Duodenal mucosa (tissue), 2 donors: ENCODE results near the gene ANGPTL1.

Experiments
- H3K27ac ChIP-seq: one replicate; pipeline ENCODE4 v1.7.0; 2013; ENCODE audit warnings: low read depth, low read length
- H3K27me3 ChIP-seq, 2 donors: one replicate each; pipeline ENCODE4 v1.7.0; 2013; ENCODE audit warnings: low read length in 2 of 2, control low read depth in 1 of 2; ENCODE audit not compliant: insufficient read depth in 2 of 2, control insufficient read depth in 1 of 2
- H3K36me3 ChIP-seq, 2 donors: one replicate each; pipeline ENCODE4 v1.7.0; 2013; ENCODE audit warnings: low read length in 2 of 2, control low read depth in 1 of 2; ENCODE audit not compliant: insufficient read depth in 2 of 2, control insufficient read depth in 1 of 2
- H3K4me1 ChIP-seq, 2 donors: one replicate each; pipeline ENCODE4 v1.7.0; 2013; ENCODE audit warnings: low read length in 2 of 2, control low read depth in 1 of 2; ENCODE audit not compliant: insufficient read depth in 2 of 2, control insufficient read depth in 1 of 2
- H3K4me3 ChIP-seq, 2 donors: one replicate each; pipeline ENCODE4 v1.7.0; 2013; ENCODE audit warnings: low read length in 2 of 2, low read depth in 1 of 2
- H3K9ac ChIP-seq, 2 donors: one replicate each; pipeline ENCODE4 v1.7.0; 2013; ENCODE audit warnings: low read length in 2 of 2, low read depth in 1 of 2
- H3K9me3 ChIP-seq, 2 donors: one replicate each; pipeline ENCODE4 v1.7.0; 2013; ENCODE audit warnings: low read length in 2 of 2, control low read depth in 1 of 2; ENCODE audit not compliant: control insufficient read depth in 1 of 2

Gene ANGPTL1

GRCh38 chr1:178898401-178898800 is 27.5 kb upstream of the ANGPTL1 start:
- H3K27me3 ChIP-seq = no peaks in the 10 kb centered on the region
- no peak overlapping the region for H3K27ac ChIP-seq
- no peak overlapping the region for H3K9ac ChIP-seq
- H3K36me3 ChIP-seq = peaks cover 14 to 16% of the 10 kb centered on the region in 2 donors
- H3K9me3 ChIP-seq = no peaks in the 10 kb centered on the region
- no peaks in the 10 kb centered on the region for H3K4me1 ChIP-seq
- H3K4me3 ChIP-seq = no peak overlapping the region

- H3K4me3 ChIP-seq = no peak overlapping the region
- H3K9me3 ChIP-seq = no peaks in the 10 kb centered on the region
- no peaks in the 10 kb centered on the region for H3K4me1 ChIP-seq
- H3K9ac ChIP-seq = no peak overlapping the region
- no peaks in the 10 kb centered on the region for H3K27me3 ChIP-seq
- H3K27ac ChIP-seq = no peak overlapping the region
- peaks cover 13 to 14% of the 10 kb centered on the region in 2 donors for H3K36me3 ChIP-seq
These were observed 25.1 kb upstream of the ANGPTL1 start for GRCh38 chr1:178895928-178896327.

- no peak overlapping the region for H3K27ac ChIP-seq
- H3K36me3 ChIP-seq = peaks cover 7 to 16% of the 10 kb centered on the region in 2 donors
- H3K4me1 ChIP-seq = no peaks in the 10 kb centered on the region
- no peaks in the 10 kb centered on the region for H3K9me3 ChIP-seq
- no peak overlapping the region for H3K4me3 ChIP-seq
- H3K9ac ChIP-seq = no peak overlapping the region
- no peaks in the 10 kb centered on the region for H3K27me3 ChIP-seq
These were observed 15.7 kb upstream of the ANGPTL1 start for GRCh38 chr1:178886551-178886950.

- peaks cover 7 to 16% of the 10 kb centered on the region in 2 donors for H3K36me3 ChIP-seq
- no peaks in the 10 kb centered on the region for H3K4me1 ChIP-seq
- H3K9ac ChIP-seq = no peak overlapping the region
- H3K9me3 ChIP-seq = no peaks in the 10 kb centered on the region
- H3K27ac ChIP-seq = no peak overlapping the region
- H3K27me3 ChIP-seq = no peaks in the 10 kb centered on the region
- H3K4me3 ChIP-seq = no peak overlapping the region
These were observed 15.0 kb upstream of the ANGPTL1 start for GRCh38 chr1:178885869-178886268.

GRCh38 chr1:178881950-178882349 is 11.1 kb upstream of the ANGPTL1 start:
- Histone ChIP-seq H3K27me3 (no peaks in the 10 kb centered on the region), H3K9ac (no peak overlapping the region), H3K27ac (no peak overlapping the region), H3K4me3 (no peak overlapping the region), H3K36me3 (peaks cover 0 to 3% of the 10 kb centered on the region in 2 donors), H3K4me1 (no peaks in the 10 kb centered on the region), H3K9me3 (no peaks in the 10 kb centered on the region)

GRCh38 chr1:178877896-178878295 is 7.0 kb upstream of the ANGPTL1 start:
- no peak overlapping the region for H3K27ac ChIP-seq
- H3K4me1 ChIP-seq = peaks cover 0 to 1% of the 10 kb centered on the region in 2 donors
- no peak overlapping the region for H3K9ac ChIP-seq
- no peaks in the 10 kb centered on the region for H3K9me3 ChIP-seq
- no peaks in the 10 kb centered on the region for H3K27me3 ChIP-seq
- H3K4me3 ChIP-seq = no peak overlapping the region
- no peaks in the 10 kb centered on the region for H3K36me3 ChIP-seq

- H3K4me3 ChIP-seq = no peak overlapping the region
- no peak overlapping the region for H3K9ac ChIP-seq
- no peaks in the 10 kb centered on the region for H3K9me3 ChIP-seq
- H3K4me1 ChIP-seq = peaks cover 12 to 21% of the 10 kb centered on the region in 2 donors
- H3K27me3 ChIP-seq = no peaks in the 10 kb centered on the region
- H3K27ac ChIP-seq = no peak overlapping the region
- no peaks in the 10 kb centered on the region for H3K36me3 ChIP-seq
These were observed 5.1 kb upstream of the ANGPTL1 start for GRCh38 chr1:178875936-178876335.

GRCh38 chr1:178874966-178875365 is 4.1 kb upstream of the ANGPTL1 start:
- Histone ChIP-seq H3K27me3 (no peaks in the 10 kb centered on the region), H3K9ac (no peak overlapping the region), H3K36me3 (no peaks in the 10 kb centered on the region), H3K4me3 (no peak overlapping the region), H3K4me1 (peaks cover 16 to 27% of the 10 kb centered on the region in 2 donors), H3K27ac (no peak overlapping the region), H3K9me3 (no peaks in the 10 kb centered on the region)

- peak overlapping the region in 1 of 2 donors; percentile 21 for H3K9ac ChIP-seq
- peak overlapping the region in 1 of 2 donors; percentile 26 for H3K4me3 ChIP-seq
- H3K9me3 ChIP-seq = no peaks in the 10 kb centered on the region
- H3K27ac ChIP-seq = peak overlapping the region; percentile 53
- peaks cover 16 to 42% of the 10 kb centered on the region in 2 donors for H3K4me1 ChIP-seq
- H3K27me3 ChIP-seq = no peaks in the 10 kb centered on the region
- no peaks in the 10 kb centered on the region for H3K36me3 ChIP-seq
These were observed 859 bp upstream of the ANGPTL1 start for GRCh38 chr1:178871551-178872320.

GRCh38 chr1:178870221-178870620 is 656 bp downstream of the ANGPTL1 start:
- H3K36me3 ChIP-seq = no peaks in the 10 kb centered on the region
- peaks cover 16 to 50% of the 10 kb centered on the region in 2 donors for H3K4me1 ChIP-seq
- no peaks in the 10 kb centered on the region for H3K27me3 ChIP-seq
- H3K4me3 ChIP-seq = peak overlapping the region; percentile 6 to 38
- peak overlapping the region in 1 of 2 donors; percentile 30 for H3K9ac ChIP-seq
- no peak overlapping the region for H3K27ac ChIP-seq
- H3K9me3 ChIP-seq = no peaks in the 10 kb centered on the region
